Measurements from ENCODE around the gene KCNMA1. TPM values are rescaled to one million over a fixed set of nuclear protein-coding genes. Genes with fewer than 3 reads are reported as not detected.

Gene KCNMA1
- total and polyA plus RNA-seq, 7 experiments from 2014 or later: 0.42 TPM; not detected in 6

DNA sequence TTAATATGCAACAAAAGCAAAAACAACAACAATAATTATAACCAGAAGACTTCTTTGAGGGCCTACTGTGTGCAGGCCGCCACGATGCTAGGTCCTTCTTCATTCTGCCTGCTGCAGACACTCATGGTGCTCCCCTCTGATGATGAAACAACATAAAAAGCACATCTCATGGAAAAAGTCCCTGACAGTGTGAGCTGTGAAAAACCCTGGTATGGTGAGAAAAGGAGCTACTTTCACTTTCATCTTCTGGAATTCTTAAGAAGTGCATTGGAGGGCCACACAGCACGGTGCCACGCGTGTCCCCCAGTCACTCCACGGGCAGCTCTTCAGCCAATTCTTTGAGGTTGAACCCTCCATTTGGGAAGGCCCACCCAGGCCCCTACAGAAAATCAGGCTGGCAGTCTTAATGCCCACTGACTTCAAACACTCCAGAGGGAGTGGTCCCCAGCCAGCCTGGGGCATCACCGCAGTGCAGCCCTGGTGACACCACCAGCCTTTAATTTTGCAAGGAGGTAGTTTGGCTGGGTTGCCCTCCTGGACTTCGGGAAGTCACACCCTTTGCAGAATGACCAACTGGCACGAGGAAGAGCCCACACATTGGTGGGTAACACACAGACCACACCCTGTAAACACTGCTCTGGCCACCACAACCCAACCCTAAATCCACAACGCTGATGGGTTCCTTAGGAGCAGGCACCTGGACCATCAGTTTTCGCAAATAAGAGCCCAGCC lies 7.7 kb downstream of the KCNMA1 start:
- Mint-ChIP-seq H3K4me3 (no peak overlapping the region), H3K27ac (no peak overlapping the region), H3K4me1 (no peaks in the 10 kb centered on the region), H3K27me3 (peaks cover 15 to 32% (median 18%) of the 10 kb centered on the region in 5 donors), H3K36me3 (no peaks in the 10 kb centered on the region), H3K9me3 (peaks cover 0 to 3% (median 0%) of the 10 kb centered on the region in 11 donors)
- ChIA-PET CTCF (no interaction called here), POLR2A (no interaction called here)
- no peaks in the 10 kb centered on the region for H3K9me3 ChIP-seq (ENCODE audit: control insufficient read depth in 2 of 3, low read length in 3 of 3)
- DNase-seq (no peak), ATAC-seq (no peak)
- intact Hi-C loops (cut with micrococcal nuclease): no loop called here
- no peak overlapping the region for H3K4me3 ChIP-seq (ENCODE audit: low read length)
- no peaks in the 10 kb centered on the region for H3K4me1 ChIP-seq (ENCODE audit: control insufficient read depth in 2 of 2, insufficient read depth in 2 of 2, low read length in 2 of 2)
- H3K36me3 ChIP-seq (ENCODE audit: control insufficient read depth in 2 of 3, insufficient read depth in 3 of 3, low read length in 3 of 3): no peaks in the 10 kb centered on the region
- no peak overlapping the region for H3K27ac ChIP-seq (ENCODE audit: low read depth, low read length)
- H3K27me3 ChIP-seq (ENCODE audit: control insufficient read depth in 2 of 2, insufficient read depth in 2 of 2, low read length in 2 of 2): no peaks in the 10 kb centered on the region

DNA sequence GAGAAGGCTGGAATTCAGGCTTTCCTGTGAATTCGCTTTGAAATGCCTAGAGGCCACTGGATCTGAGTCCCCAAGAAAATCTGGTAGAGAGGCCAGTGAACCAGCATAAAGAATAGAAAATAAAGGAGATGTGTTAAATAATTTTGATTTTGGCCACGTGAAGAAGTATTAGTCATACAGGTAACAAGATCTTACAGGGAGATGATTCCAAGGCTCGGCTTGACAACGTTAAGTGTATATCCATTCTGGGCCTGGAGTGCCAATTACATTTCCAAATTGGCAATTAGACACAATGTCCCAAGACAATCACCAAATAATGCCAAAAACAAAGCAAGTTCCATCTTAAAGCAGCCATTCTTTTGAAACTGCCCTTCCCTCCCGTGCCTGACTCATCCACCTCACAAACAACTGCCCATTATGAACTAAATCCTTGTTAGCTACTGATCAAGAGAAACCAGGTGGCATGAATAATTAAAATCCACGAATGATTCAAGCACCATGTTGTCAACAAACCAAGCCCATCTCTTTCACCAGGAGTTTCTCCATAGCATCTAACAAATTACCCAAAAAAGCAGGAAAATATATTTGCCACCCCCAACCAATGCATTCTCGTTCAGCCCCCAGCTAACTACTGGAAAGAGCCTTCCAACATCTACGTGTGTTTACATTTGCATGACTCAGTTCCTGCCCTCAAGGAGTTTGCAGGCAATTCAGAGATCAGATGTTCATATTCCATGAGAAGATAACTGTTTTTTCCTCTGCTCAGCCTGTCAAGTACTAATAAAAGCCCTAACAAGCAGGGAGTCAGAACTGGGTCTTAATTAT lies 8.5 kb downstream of the KCNMA1 start:
- H3K27me3 ChIP-seq (ENCODE audit: control insufficient read depth in 2 of 2, insufficient read depth in 2 of 2, low read length in 2 of 2): no peaks in the 10 kb centered on the region
- peaks cover 0 to 3% (median 0%) of the 10 kb centered on the region in 11 donors for H3K9me3 Mint-ChIP-seq
- peaks cover 10 to 24% (median 12%) of the 10 kb centered on the region in 5 donors for H3K27me3 Mint-ChIP-seq
- no peaks in the 10 kb centered on the region for H3K36me3 ChIP-seq (ENCODE audit: control insufficient read depth in 2 of 3, insufficient read depth in 3 of 3, low read length in 3 of 3)
- H3K4me3 ChIP-seq (ENCODE audit: low read length): no peak overlapping the region
- DNase-seq (no peak), ATAC-seq (no peak)
- intact Hi-C loops (cut with micrococcal nuclease): no loop called here
- H3K4me1 ChIP-seq (ENCODE audit: control insufficient read depth in 2 of 2, insufficient read depth in 2 of 2, low read length in 2 of 2): no peaks in the 10 kb centered on the region
- H3K4me3 Mint-ChIP-seq: no peak overlapping the region
- CTCF ChIA-PET: no interaction called here
- no peak overlapping the region for H3K27ac ChIP-seq (ENCODE audit: low read depth, low read length)
- no peaks in the 10 kb centered on the region for H3K9me3 ChIP-seq (ENCODE audit: control insufficient read depth in 2 of 3, low read length in 3 of 3)
- H3K4me1 Mint-ChIP-seq: no peaks in the 10 kb centered on the region
- H3K36me3 Mint-ChIP-seq: no peaks in the 10 kb centered on the region
- POLR2A ChIA-PET: no interaction called here
- no peak overlapping the region for H3K27ac Mint-ChIP-seq

DNA sequence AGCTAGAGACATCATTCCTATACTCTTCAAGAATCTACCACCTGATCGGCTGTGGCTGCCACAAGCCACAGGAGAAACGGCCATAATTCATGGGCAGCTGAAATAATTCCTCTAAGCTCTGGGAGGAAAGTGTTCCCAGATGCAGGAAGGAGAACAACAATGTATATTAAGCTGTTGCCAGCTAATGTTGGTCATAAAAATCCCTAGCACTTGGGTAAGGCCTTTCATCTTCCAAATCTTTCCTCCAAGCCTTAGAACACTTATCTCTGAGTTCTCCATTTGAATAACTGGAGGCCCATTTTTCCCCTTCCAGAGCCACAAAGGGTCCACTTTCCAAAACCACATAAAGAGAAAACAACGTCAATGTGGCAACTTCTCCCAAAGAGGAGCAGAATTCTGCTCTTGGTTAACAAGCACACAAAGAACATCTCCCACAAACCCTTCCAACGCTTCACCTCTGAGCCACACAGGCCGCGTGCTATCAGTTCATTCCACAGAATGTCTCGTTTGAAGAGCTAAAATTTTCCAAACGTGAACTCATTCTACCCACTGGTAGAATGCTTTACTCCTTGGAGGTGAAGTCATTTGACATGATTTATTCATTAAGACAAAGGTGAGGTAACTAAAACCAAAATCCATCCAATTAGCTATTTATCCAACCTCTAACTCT lies 11.2 kb downstream of the KCNMA1 start:
- peaks cover 0 to 7% (median 4%) of the 10 kb centered on the region in 5 donors for H3K27me3 Mint-ChIP-seq
- Histone ChIP-seq H3K36me3 (ENCODE audit: control insufficient read depth in 2 of 3, insufficient read depth in 3 of 3, low read length in 3 of 3) (no peaks in the 10 kb centered on the region), H3K4me3 (ENCODE audit: low read length) (no peak overlapping the region), H3K27ac (ENCODE audit: low read depth, low read length) (no peak overlapping the region), H3K9me3 (ENCODE audit: control insufficient read depth in 2 of 3, low read length in 3 of 3) (no peaks in the 10 kb centered on the region), H3K4me1 (ENCODE audit: control insufficient read depth in 2 of 2, insufficient read depth in 2 of 2, low read length in 2 of 2) (no peaks in the 10 kb centered on the region), H3K27me3 (ENCODE audit: control insufficient read depth in 2 of 2, insufficient read depth in 2 of 2, low read length in 2 of 2) (no peaks in the 10 kb centered on the region)
- H3K27ac Mint-ChIP-seq: no peak overlapping the region
- no peaks in the 10 kb centered on the region for H3K36me3 Mint-ChIP-seq
- POLR2A ChIA-PET: no interaction called here
- DNase-seq (no peak), ATAC-seq (no peak)
- peaks cover 0 to 3% (median 0%) of the 10 kb centered on the region in 11 donors for H3K9me3 Mint-ChIP-seq
- H3K4me3 Mint-ChIP-seq: no peak overlapping the region
- peaks cover 0 to 10% (median 2%) of the 10 kb centered on the region in 7 donors for H3K4me1 Mint-ChIP-seq
- intact Hi-C loops (cut with micrococcal nuclease): no loop called here
- CTCF ChIA-PET: no interaction called here

DNA sequence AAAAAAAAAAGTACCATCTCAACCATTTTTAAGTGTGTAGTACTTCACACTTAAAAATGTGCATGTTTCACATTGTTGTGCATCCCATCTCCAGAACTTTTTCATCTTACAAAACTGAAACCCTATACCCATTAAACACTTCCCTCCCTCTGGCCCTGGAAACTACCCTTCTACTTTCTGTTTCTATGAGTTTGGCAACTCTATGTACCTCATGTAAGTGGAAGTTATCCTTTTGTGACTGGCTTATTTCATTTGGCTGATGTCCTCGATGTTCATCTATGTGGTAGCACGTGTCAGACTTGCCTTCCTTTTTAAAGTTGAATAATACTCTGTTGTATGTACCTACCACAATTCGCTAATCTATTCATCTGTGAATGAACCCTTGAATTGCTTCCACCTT lies 12.2 kb downstream of the KCNMA1 start:
- Mint-ChIP-seq H3K36me3 (no peaks in the 10 kb centered on the region), H3K9me3 (peaks cover 0 to 2% (median 0%) of the 10 kb centered on the region in 11 donors), H3K4me3 (no peak overlapping the region), H3K27ac (no peak overlapping the region), H3K4me1 (peaks cover 0 to 10% (median 2%) of the 10 kb centered on the region in 7 donors), H3K27me3 (peaks cover 0 to 7% (median 4%) of the 10 kb centered on the region in 5 donors)
- CTCF ChIA-PET: no interaction called here
- DNase-seq: no peak
- Histone ChIP-seq H3K4me3 (ENCODE audit: low read length) (no peak overlapping the region), H3K4me1 (ENCODE audit: control insufficient read depth in 2 of 2, insufficient read depth in 2 of 2, low read length in 2 of 2) (no peaks in the 10 kb centered on the region), H3K9me3 (ENCODE audit: control insufficient read depth in 2 of 3, low read length in 3 of 3) (no peaks in the 10 kb centered on the region), H3K36me3 (ENCODE audit: control insufficient read depth in 2 of 3, insufficient read depth in 3 of 3, low read length in 3 of 3) (no peaks in the 10 kb centered on the region), H3K27me3 (ENCODE audit: control insufficient read depth in 2 of 2, insufficient read depth in 2 of 2, low read length in 2 of 2) (no peaks in the 10 kb centered on the region), H3K27ac (ENCODE audit: low read depth, low read length) (no peak overlapping the region)
- intact Hi-C loops (cut with micrococcal nuclease): no loop called here
- POLR2A ChIA-PET: no interaction called here
- peak; percentile 37 for ATAC-seq

DNA sequence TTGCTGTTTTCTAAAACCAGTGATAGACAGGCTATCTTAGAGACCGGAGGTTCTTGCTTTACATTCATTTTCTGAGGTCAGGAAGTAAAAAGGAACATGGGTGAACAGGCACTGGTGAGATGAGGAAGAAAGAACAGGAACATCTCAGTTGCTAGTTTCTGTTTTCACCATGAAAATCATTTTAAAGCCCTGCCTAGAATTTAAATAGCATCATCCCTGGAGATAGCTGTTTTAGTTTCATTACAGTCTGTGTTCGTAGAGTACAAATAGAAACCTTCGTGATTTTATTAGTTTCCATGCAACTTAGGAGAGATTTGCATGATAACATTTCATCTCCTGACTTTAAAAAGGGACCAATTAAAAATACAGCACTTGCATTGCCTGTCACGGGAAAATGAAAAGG lies 14.7 kb downstream of the KCNMA1 start:
- CTCF ChIA-PET: no interaction called here

DNA sequence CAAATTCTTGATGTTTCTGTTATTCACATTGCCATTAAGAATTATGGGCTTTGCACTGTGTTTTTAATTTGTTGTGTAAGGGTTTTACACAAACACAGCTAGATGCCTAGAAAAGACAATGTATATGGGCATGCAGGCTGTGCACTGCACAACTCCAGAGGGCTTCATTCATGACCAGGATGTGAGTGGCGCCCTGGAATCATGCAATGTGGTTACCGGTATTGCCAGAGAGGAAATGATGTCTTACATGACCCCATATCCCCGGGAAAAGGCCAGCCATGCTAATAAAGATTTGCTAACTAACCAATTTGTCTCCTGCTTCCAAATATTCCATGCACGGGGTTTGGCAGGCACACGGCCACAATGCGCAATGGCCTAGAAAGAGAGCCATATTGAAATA lies 16.9 kb downstream of the KCNMA1 start:
- ChIA-PET CTCF (no interaction called here), POLR2A (no interaction called here)
- Histone ChIP-seq H3K4me1 (ENCODE audit: control insufficient read depth in 2 of 2, insufficient read depth in 2 of 2, low read length in 2 of 2) (no peaks in the 10 kb centered on the region), H3K4me3 (ENCODE audit: low read length) (no peak overlapping the region), H3K36me3 (ENCODE audit: control insufficient read depth in 2 of 3, insufficient read depth in 3 of 3, low read length in 3 of 3) (no peaks in the 10 kb centered on the region), H3K9me3 (ENCODE audit: control insufficient read depth in 2 of 3, low read length in 3 of 3) (no peaks in the 10 kb centered on the region), H3K27me3 (ENCODE audit: control insufficient read depth in 2 of 2, insufficient read depth in 2 of 2, low read length in 2 of 2) (no peaks in the 10 kb centered on the region), H3K27ac (ENCODE audit: low read depth, low read length) (no peak overlapping the region)
- H3K27me3 Mint-ChIP-seq: peaks cover 0 to 4% (median 0%) of the 10 kb centered on the region in 5 donors
- H3K9me3 Mint-ChIP-seq: no peaks in the 10 kb centered on the region
- H3K36me3 Mint-ChIP-seq: no peaks in the 10 kb centered on the region
- peaks cover 0 to 10% (median 2%) of the 10 kb centered on the region in 7 donors for H3K4me1 Mint-ChIP-seq
- H3K4me3 Mint-ChIP-seq: no peak overlapping the region
- no peak for DNase-seq
- intact Hi-C loops (cut with micrococcal nuclease): no loop called here
- no peak overlapping the region for H3K27ac Mint-ChIP-seq
- ATAC-seq: no peak

More for the DNA sequence above, 14.7 kb downstream of the KCNMA1 start:
- H3K4me1 ChIP-seq (ENCODE audit: control insufficient read depth in 2 of 2, insufficient read depth in 2 of 2, low read length in 2 of 2): no peaks in the 10 kb centered on the region
- Mint-ChIP-seq H3K27ac (peak overlapping the region in 1 of 9 donors; percentile 22), H3K4me1 (peaks cover 0 to 10% (median 2%) of the 10 kb centered on the region in 7 donors), H3K9me3 (peaks cover 0 to 2% (median 0%) of the 10 kb centered on the region in 11 donors), H3K4me3 (no peak overlapping the region), H3K36me3 (no peaks in the 10 kb centered on the region), H3K27me3 (peaks cover 0 to 4% (median 0%) of the 10 kb centered on the region in 5 donors)
- ATAC-seq (peak; percentile 53), DNase-seq (no peak)
- H3K27ac ChIP-seq (ENCODE audit: low read depth, low read length): no peak overlapping the region
- H3K27me3 ChIP-seq (ENCODE audit: control insufficient read depth in 2 of 2, insufficient read depth in 2 of 2, low read length in 2 of 2): no peaks in the 10 kb centered on the region
- H3K9me3 ChIP-seq (ENCODE audit: control insufficient read depth in 2 of 3, low read length in 3 of 3): no peaks in the 10 kb centered on the region
- H3K4me3 ChIP-seq (ENCODE audit: low read length): no peak overlapping the region
- intact Hi-C loops (cut with micrococcal nuclease): no loop called here
- POLR2A ChIA-PET: no interaction called here
- no peaks in the 10 kb centered on the region for H3K36me3 ChIP-seq (ENCODE audit: control insufficient read depth in 2 of 3, insufficient read depth in 3 of 3, low read length in 3 of 3)

Measured in naive thymus-derived CD4-positive, alpha-beta T cell (primary cell).